ENCODE data around the gene SLC4A2. TPM values are rescaled to one million over a fixed set of nuclear protein-coding genes. Genes with fewer than 3 reads are reported as not detected.

Gene SLC4A2
- total and polyA plus RNA-seq, 4 donors, result 27.5 to 98.8 (median 72.6) TPM

- no peak overlapping the region for H3K27ac ChIP-seq (ENCODE audit: low read depth in 1 of 2, low read length in 2 of 2)
- DNase-seq (ENCODE audit: low spot score), result no peak
- H3K4me1 ChIP-seq (ENCODE audit: control insufficient read depth in 4 of 4, insufficient read depth in 4 of 4, low read length in 3 of 4), result peaks cover 0 to 6% (median 2%) of the 10 kb centered on the region in 4 donors
- no peak overlapping the region for H3K9ac ChIP-seq (ENCODE audit: low read depth in 1 of 2, low read length in 2 of 2)
- H3K36me3 ChIP-seq (ENCODE audit: control insufficient read depth in 4 of 4, insufficient read depth in 3 of 4, low read depth in 1 of 4, low read length in 3 of 4), result peaks cover 0 to 2% (median 0%) of the 10 kb centered on the region in 4 donors
- TF ChIP-seq REST (IDR thresholded peaks at IDR 0.05) (no peak), HNF4G (IDR thresholded peaks at IDR 0.05) (no peak), YY1 (IDR thresholded peaks at IDR 0.05) (no peak), MAX (IDR thresholded peaks at IDR 0.05) (no peak)
- H3K4me3 ChIP-seq (ENCODE audit: low read depth in 1 of 3, low read length in 3 of 3), result no peak overlapping the region
- H3K9me3 ChIP-seq (ENCODE audit: control insufficient read depth in 4 of 4, low read length in 3 of 4), result no peaks in the 10 kb centered on the region
- 68% methylated on average over 15 of the region's 15 CpGs for WGBS
- H3K27me3 ChIP-seq (ENCODE audit: control insufficient read depth in 4 of 4, insufficient read depth in 4 of 4, low read length in 3 of 4), result no peaks in the 10 kb centered on the region
These were observed 50.0 kb downstream of the SLC4A2 start for GRCh38 chr7:151109094-151110048.

DNA sequence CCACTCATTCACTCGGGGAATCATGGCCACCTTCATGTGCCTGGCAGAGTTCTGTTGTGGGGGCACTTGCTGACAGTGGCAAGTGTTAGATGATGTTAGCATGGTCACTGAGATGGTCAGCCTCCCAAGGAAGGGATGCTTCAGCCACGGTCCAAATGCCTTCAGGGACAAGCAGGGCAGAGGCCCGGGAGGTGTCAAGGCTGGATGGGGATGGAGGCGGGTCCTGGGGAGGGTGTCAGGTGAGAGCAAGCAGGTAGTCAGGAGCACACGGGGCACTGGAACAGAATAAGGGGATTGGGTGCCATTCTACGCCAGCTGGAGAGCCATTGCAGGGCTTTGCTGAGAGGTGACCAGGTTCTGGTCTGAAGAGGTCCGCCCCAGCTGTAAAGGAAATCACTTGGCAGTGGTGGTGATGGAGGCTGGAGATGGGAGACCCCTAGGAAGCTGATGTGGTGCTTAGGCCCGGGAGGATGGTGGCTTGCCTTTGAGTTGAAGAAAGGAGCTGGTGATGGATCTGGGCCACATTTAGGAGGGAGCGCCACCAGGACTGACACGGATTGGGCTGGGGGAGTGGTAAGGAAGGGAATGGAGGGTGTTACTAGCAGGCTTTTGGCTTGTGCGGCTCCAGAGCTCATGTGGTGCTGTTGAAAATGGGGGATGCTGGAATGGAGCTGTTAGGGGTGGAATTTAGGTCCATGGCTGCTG is 51.0 kb downstream of the SLC4A2 start:
- WGBS, result 80% methylated on average over 11 of the region's 11 CpGs
- TF ChIP-seq REST (IDR thresholded peaks at IDR 0.05) (no peak), RXRA (IDR thresholded peaks at IDR 0.05) (no peak), HNF4A (conservative IDR thresholded peaks at IDR 0.05) (no peak), JUND (IDR thresholded peaks at IDR 0.05) (no peak), YY1 (IDR thresholded peaks at IDR 0.05) (no peak), CTCF (IDR thresholded peaks at IDR 0.05; ENCODE audit: low read depth, low read length, missing input control) (no peak), NR2F2 (IDR thresholded peaks at IDR 0.05) (no peak), GABPA (IDR thresholded peaks at IDR 0.05 in 1 of 2, conservative IDR thresholded peaks at IDR 0.05 in 1 of 2) (no peak), FOXA2 (IDR thresholded peaks at IDR 0.05) (no peak), HNF4G (IDR thresholded peaks at IDR 0.05) (no peak), SP1 (IDR thresholded peaks at IDR 0.05) (no peak), MAX (IDR thresholded peaks at IDR 0.05) (no peak), FOXA1 (IDR thresholded peaks at IDR 0.05) (no peak)
- TF ChIP-seq, protein P1, sequence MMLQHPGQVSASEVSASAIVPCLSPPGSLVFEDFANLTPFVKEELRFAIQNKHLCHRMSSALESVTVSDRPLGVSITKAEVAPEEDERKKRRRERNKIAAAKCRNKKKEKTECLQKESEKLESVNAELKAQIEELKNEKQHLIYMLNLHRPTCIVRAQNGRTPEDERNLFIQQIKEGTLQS (IDR thresholded peaks at IDR 0.05), result no peak
- Histone ChIP-seq H3K36me3 (ENCODE audit: control insufficient read depth in 4 of 4, insufficient read depth in 3 of 4, low read depth in 1 of 4, low read length in 3 of 4) (no peaks in the 10 kb centered on the region), H3K27ac (ENCODE audit: low read depth in 1 of 2, low read length in 2 of 2) (no peak overlapping the region), H3K9me3 (ENCODE audit: control insufficient read depth in 4 of 4, low read length in 3 of 4) (no peaks in the 10 kb centered on the region), H3K4me3 (ENCODE audit: low read depth in 1 of 3, low read length in 3 of 3) (no peak overlapping the region), H3K27me3 (ENCODE audit: control insufficient read depth in 4 of 4, insufficient read depth in 4 of 4, low read length in 3 of 4) (no peaks in the 10 kb centered on the region), H3K4me1 (ENCODE audit: control insufficient read depth in 4 of 4, insufficient read depth in 4 of 4, low read length in 3 of 4) (peaks cover 0 to 6% (median 2%) of the 10 kb centered on the region in 4 donors), H3K9ac (ENCODE audit: low read depth in 1 of 2, low read length in 2 of 2) (no peak overlapping the region)
- DNase-seq (ENCODE audit: low spot score), result no peak
